OCI-LY1 (cell line): Measurements from ENCODE around the gene BHLHE23.

Source experiments
- CTCF ChIP-seq: fragments of 200-600 bp; sonication (generic), shearing (Covaris generic); IDR thresholded peaks from 2 replicates; pipeline ENCODE4 v1.5.1; 2017; ENCODE audit warnings: mild to moderate bottlenecking, antibody characterized with exemption, low read length, moderate library complexity, mixed read lengths
- EZH2 ChIP-seq: fragments of 200-600 bp; sonication (generic), shearing (Covaris generic); IDR thresholded peaks from 2 replicates; pipeline ENCODE4 v1.8.0; 2017; ENCODE audit warnings: borderline replicate concordance, mixed run types, mild to moderate bottlenecking, antibody characterized with exemption, low read length, moderate library complexity, mixed read lengths

DNA sequence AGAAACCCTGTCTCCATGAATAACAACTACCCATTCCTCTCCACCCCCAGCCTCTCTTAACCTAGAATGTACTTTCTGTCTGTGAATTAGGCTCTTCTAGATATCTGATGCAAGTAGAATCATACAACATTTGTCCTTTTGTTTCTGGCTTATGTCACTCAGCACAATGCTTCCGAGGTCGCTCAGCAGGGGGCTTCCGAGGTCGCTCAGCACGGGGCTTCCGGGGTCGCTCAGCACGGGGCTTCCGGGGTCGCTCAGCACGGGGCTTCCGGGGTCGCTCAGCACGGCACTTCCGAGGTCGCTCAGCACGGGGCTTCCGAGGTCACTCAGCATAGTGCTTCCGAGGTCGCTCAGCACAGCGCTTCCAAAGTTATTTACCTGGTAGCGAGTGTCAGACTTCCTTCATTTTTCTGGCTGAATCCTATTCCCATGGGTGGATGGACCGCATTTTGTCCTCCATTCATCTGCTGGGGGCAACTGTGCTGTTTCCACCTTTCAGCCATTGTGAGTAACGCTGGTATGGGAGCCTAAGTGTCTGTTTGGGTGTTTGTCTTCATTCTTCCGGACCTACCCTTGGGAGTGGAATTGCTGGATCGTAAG is 31.0 kb upstream of the BHLHE23 start:
- no peak for TF ChIP-seq CTCF
- TF ChIP-seq EZH2, result no peak
